HG02852 (cell line): ENCODE measurements around the gene DNAH17.

ENCODE experiments used
- ATAC-seq: cut with Tn5 transposase; IDR thresholded peaks from one replicate; pipeline ENCODE4 v1.9.1; 2021; ENCODE audit warnings: mild to moderate bottlenecking, moderate library complexity; ENCODE audit not compliant: unreplicated experiment

DNAH17 gene

DNA sequence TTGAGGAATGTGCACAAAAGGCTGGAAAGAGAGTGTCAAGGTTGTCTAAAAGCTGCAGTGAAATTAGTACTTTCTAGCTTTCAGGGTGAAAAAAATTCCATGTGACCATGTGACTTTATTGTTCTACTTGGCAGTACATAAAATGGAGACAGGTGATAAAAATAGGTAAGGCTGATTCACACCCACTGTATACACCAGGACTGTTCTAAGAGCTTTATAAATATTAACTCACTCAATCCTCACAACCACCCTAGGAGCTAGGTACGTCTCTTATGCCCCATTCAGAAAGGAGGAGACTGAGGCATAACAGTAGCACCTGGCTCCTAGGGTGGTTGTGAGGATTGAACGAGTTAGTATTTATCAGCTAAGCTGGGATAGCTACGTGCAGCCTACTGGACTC lies 28.2 kb upstream of the DNAH17 start:
- ATAC-seq, result no peak

DNA sequence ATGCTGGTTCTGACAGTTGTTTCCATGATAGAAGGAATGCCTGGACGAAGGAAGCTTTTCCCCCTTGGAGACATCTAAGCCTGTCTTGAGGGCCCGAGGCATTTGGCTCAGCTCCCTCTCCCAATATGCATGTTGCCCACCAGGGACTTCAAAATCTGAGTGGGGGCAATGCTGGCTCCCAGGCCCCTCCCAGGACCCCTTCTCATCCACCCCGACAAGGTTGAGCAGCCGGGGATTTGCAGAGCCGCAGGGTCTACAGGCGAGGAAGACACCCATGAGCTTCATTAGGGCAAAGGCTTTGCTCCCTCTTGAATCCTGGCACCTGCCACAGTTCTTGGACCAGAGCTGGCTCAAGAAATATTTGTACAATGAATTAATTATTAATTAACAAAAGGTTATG lies 25.1 kb upstream of the DNAH17 start:
- no peak for ATAC-seq

DNA sequence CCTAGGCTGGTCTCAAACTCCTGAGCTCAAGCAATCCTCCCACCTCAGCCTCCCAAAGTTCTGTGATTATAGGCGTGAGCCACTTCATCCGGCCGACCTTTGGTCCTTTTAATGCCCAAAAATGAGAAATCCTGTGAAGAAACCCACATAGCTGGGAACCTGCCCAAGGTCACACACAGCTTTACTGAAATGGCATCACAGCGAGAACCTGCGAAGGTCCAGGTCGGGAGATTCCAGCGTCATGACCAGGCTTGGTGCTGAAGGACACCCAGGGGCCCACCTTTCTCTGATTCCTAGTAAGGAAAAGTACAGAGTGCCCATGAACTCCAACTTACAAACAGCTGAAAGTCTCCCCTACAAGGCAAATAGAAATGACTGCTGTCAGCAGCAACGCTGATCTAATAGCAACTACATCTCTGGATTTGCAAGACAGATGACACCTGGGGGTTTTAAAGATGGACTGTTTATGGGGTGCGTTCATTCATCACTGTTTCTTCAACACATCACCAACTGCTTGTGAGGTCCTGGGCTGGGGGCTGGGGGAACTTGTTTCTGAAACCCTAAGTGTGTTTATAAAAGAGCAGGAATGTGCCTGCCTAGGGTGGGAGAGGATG lies 24.5 kb upstream of the DNAH17 start:
- ATAC-seq, result no peak

DNA sequence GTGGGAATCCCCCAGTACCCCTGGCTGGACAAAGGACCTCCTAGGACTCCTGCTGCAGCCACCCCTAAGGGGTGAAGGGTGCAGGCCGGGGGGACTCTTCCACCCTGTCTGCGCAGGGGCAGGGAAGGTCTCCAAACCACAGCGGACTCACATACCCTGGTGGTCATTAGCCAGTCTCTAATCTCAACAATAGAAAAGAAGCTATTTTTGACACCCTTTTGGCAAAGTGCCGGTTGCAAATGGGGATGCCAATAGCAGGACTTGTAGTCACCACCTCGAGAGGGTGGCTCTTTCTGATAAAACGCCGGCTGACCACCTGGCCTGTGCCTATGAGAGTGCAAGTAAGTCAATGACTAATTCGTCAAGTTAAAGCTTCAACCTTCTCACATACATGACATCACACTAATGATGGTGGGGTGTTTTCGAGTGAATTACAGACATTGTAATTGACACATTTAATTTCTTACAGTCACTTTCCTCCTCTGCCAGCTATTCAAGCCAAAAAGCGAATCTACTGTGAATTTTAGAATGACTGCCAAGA lies 23.1 kb upstream of the DNAH17 start:
- ATAC-seq, result no peak

DNA sequence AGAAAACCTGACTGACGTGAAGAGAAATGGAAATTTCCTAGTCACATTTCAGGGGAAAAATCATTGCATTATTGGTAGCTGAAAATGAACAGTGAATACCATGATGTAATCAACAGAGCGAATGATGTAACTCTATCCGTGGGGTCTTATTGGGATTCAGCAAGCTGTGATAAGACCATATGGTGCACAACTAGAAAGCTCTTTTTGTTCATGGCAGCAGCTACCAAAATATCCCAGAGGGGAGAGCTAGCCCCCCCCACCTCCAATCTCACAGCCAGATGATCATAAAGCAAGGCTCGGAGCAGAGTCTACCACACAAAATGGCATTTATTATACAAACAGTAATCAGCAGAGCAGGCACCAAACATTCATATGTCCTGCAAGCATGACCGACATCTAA lies 22.2 kb upstream of the DNAH17 start:
- ATAC-seq, result no peak

DNA sequence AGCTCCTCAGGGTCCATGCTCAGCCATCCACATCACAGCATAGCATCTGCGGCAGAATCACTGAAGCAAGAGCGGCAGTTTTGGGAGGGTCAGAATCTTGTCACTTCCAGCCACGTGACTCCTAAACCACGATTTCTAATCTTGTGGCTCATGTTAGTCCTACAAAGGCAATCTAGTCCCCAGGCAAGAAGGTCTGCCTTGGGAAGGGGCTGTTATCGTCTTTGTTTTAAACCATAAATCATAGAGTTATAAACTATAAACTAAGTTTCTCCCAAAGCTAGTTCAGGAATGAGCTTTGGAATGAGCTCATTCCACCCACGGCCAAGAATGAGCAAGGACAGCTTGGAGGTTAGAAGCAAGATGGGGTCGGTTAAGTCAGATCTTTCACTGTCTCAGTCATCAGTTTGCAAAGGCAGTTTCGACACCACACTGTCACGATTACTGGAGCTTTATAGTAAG lies 20.8 kb upstream of the DNAH17 start:
- no peak for ATAC-seq

DNA sequence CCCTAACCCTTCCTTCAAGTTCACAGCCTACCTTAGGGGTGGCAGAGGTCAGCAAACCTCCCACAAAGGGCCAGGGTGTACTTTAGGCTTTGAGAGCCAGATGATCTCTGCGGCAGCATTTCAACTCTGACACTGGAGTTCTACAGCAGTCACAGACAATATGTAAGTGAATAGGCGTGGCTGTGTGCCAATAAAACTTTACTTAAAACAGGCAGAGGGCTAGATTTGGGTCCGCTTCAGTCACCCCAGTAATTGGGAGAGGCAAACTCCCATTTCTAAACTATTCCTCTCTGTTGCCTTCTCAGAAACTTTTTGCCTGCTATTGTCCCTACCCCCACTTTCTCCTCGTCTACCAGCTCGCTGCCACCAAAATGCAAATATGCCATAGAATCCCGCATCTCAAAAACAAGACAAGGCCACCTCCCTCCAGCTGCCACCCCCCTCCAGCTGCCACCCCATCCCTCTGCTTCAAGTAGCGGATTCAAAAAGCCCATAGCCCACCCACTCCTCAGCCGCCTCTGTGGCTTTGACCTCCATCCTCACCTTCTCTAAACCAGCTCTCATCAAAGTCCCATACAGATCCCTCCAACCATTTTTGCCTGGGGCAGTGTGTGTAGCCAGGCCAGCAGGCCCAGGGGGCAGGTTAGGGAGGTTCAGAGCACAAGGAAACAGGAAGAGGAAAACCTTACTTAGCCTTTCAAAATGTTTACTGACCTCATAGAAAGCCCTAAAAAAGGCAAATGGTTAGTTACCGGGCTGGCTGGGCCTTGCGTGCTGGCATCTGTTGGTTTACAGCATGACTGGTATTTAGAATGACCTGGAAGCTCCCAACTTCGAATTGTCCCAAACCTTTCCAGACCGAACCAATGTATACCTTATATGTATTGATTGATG lies 19.9 kb upstream of the DNAH17 start:
- ATAC-seq, result no peak

DNA sequence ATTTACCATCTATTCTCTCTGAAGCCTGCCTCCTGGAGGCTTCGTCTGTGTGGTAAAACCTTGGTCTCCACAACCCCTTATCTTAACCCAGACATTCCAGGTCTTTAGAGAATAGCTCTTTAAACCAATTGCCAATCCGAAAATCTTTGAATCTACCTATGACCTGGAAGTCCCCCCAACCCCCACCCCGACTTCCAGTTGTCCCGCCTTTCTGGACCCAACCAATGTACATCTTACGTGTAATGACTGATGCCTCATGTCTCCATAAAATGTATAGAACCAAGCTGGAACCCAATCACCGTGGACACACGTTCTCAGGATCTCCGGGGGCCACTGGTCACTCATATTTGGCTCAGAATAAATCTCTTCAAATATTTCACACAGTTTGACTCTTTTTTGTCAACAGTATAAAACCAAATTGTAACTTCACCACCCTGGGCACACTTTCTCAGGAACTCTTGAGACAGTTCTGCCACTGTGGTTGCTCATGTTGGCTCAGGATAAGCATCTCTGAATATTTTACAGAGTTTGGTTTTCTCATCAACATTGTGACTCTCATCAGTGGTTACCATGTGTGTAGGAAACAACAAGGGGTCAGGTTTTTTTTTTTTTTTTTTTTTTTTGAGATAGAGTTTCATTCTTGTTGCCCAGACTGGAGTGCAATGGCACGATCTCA lies 18.1 kb upstream of the DNAH17 start:
- no peak for ATAC-seq

DNA sequence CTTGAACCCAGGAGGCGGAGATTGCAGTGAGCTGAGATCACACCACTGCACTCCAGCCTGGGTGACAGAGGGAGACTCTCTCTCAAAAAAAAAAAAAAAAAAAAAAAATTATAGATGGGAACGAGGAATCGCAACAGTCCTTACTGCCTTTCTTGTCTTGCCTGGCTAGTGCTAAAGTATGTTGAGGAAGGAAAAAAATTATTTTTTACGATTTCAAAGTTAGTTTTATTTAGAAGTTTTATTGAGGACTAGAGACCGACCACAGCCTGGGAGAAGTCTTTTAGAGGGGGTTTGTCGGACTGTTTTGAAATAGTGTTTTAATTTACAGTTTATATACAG lies 15.8 kb upstream of the DNAH17 start:
- no peak for ATAC-seq

DNA sequence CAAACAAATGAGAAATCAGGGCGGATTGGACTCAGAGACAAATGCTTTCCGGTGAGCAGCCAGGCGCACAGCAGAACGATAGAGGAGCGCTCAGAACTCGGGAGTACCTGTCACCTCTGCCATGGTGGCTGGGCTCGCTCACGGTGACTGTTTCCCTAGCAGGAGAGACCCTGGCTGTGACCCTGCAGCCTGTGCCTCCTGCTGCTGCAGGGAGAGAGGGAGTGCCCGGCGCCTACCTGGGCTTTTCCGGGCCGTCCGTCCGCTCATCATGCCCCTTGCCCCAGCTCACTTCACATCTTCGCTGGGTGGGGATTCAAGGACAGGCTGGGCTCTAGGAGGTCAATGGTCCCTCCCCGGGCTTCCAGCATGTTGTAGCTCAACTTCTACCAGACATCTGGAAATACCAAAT lies 14.1 kb upstream of the DNAH17 start:
- no peak for ATAC-seq

DNA sequence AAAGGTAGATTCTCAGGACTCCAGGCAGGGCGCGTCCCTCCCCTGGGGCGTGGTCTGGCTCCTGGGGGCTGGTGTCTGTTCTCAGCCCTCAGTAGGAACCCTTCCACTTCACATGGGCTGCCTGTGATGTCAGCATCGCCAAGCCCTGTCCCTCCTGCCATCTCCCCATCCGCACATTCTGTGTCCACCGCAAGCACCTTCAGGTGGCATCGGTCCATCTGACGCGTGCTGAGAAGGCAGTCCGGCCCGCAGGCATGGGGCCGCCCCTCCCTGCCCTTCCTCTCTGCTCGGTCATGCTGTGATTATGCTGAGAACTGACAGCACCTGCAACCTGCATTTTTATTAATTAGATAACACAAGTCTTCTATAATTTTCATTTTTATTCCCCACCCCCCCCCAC lies 12.7 kb upstream of the DNAH17 start:
- no peak for ATAC-seq

DNA sequence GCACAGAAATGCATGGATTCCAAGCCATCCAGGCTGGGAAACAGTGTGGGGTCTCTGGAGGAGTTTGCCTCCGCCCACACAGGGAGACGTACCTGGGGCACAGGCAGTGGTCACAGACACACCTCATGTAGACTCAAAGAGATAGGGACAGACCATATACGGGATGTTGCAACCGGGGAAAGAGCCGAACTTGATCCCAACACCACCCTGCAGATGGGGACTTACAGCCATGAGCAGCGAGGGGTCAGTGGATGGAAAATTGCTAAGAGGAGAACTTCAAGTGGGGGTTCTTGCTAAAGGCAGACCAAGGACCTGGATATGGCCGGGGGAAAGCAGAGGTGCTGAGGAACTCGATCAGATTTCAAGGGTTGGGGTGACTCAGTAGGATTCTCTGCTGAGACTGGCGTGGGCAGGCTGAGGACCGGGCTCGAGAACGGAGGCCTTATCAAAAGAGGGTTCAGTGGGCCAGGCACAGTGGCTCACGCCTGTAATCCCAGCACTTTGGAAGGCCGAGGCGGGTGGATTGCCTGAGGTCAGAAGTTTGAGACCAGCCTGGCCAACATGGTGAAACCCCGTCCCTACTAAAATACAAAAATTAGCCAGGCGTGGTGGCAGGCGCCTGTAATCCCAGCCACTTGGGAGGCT lies 12.0 kb upstream of the DNAH17 start:
- no peak for ATAC-seq

DNA sequence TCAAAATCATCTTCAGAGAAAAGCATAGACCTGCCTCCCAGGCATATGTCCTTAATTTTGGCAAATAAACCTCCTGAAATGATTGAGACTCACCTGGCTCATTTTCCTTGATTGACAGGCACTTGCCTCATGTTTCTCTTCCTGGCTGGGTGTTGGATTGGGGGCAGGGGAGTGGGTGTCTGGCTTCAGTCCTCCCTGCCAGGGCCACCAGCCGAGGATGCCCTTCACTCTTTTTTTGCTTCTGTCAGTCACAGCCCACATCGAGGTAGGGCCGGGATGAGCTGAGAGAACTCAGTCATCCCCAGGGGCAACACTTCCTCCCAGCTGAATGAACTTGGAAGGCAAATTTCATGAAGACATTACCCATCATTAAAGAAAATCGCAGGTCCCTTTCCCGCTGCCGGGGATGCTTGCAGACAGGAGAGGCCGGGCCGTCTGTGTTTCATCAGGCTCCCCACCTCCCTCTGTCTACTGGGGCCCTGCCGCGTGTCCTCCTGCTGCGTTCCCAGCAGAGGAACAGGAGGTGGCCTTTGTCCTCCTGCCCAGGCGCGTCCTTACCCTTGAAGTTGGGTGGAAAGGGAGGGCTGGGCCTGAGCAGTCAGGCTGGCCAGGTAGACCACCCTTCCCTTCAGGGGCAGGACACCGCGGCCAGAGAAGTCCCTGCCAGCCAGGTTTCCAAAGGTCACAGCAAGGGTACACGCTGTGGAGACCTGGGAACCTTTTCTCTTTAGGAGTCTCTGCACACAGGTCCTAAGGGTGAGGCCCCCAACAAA lies 11.2 kb upstream of the DNAH17 start:
- ATAC-seq, result no peak

DNA sequence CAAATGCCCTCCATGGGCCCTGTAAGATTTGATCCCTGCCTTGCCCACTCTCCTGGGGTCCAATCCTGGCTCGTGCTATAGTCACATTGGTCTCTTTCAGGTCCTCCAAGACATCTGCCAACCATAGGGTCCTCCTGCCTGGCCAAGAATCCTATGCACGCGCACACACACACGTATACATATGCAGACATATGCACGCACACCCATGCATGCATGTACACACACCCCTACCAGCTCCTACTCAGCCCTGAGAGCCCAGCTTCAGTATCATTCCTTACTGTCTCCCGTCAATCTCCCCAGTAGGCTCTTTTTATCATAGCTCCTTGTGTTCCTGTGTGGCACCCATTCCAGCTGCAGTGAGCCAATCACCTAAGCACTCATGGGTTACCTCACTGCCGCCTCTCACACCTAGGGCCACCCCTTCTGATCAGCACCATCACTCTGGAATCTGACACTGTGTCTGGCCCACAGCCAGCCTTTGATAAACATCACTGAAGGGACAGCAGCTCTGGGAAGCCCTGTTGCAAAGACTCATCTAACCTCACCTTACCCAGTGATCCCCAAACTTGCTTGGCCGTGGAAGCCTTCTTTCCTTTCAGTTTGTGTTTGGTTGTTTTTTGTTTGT lies 7.9 kb upstream of the DNAH17 start:
- no peak for ATAC-seq

DNA sequence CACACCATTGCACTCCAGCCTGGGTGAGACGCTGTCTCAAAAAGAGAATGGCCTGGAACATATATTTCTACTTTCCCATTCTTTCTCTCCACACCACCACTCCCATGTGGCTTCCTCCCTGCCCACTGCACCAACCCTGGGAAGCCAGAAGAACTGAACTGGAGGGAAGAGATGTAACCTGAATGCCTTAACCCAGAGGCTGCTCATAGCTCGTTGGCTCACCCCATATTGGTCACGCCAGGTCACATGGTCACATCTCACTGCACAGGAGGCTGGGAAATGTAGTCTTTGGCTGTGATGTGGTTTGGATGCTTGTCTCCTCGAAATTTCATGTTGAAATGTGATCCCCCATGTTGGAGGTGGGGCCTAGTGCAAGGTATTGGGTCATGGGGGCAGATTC lies 5.9 kb upstream of the DNAH17 start:
- ATAC-seq, result no peak

DNA sequence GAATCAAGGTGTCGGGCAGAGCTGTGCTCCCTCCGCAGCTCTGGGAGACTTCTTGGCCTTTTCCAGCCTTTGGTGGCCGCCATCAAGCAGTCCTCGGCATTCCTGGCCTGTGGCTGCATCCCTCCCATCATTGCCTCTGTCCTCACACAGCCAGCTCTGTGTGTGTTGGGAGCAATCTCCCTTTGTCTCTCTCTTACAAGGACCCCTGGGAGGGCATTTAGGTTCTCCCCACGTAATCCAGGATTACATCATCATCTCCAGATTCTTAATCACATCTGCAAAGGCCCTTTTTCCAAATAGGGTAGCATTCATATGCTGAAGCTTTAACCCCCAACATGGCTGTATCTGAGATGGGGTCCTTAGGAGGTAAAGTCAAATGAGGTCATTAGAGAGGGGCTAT lies 4.1 kb upstream of the DNAH17 start:
- ATAC-seq, result no peak

DNA sequence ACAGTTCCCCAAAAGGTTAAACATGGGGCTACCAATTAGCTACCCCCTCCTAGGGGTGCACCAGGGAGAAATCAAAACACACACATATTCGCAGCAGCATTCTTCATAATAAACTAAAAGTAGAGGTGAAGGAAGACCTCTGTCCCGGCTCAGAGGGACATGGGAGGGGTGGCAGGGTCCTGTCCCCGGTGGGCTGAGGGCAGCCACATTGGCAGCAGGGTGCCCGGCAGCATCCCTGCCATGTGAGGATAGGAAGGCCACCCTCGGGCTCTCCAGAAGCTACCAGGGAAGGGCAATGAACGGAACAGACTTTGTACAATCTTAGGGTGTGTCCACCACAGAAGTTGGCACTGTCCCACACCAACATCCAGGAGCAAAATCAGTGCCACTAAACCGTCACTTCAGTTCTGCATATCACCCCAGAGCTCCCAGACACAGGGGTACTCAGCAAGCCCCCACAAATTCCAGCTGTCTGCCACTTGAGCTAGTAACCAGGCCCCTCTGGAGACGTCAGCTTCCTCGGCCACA lies 3.1 kb upstream of the DNAH17 start:
- ATAC-seq, result no peak

DNA sequence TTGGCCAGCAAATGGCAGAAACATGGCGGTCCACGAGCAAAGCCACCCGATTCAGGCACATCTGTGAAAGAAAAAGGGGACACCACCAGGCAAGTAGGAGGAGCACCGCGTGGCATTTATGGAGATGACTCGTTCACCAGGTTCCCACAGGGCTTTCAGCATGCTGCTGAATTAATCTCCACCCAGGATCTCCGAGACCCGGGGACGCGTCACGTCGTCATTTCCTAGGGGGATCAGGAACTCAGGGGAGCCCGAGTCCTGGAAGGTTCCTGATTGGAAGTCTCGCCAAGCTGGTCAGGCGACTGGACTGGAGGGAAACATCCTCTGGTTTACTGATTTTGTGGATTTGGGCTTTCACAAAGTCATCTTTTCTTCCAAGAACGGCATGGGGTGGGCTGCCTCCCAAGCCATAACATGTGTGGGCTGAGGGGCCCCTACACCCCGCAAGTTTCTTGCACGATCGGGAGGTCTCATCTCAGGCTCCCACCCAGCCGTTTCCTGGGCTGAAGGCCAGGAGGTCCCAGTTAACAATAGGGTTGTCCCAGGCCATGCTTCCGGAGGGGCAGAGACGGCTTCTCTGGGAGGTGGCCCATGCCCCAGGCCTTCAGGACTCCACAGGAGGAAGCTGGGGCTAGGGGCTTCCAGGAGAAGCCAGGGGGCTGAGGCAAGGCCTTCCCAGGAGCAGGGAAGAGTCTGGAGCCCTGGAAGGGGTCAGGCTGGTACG lies 645 bp downstream of the DNAH17 start:
- ATAC-seq, result no peak

DNA sequence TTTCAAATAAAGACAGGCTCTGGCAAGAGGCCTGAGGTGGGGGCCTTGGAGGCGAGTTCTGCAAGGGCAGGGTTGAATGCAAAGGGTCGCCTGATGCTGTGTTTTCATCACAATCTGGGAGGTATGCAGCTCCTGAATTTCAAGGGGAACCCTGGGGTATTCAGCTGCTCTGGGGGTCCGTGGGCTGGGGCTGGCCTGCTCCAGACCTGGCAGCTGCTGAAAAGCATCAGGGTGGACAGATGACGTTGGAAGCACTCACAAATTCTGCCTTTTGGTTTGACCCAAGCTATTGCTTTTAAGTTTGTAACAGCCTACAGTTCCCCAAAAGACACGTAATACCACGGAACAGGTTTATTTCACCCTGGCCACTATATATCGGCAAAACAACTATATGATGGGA lies 1.3 kb downstream of the DNAH17 start:
- no peak for ATAC-seq
